Tracheal epithelial cell (primary cell): ENCODE results near the gene GPRC5C. TPM values are rescaled to one million over a fixed set of nuclear protein-coding genes. Genes with fewer than 3 reads are reported as not detected.

Source experiments
- total RNA-seq: library from RNA; depleted of rRNA; stranded (reverse); fragments of >200 nt; gene quantifications from 2 replicates; pipeline ENCODE4 v1.2.1, GENCODE V29; 2014

GPRC5C gene
- total RNA-seq, result 36.2 and 36.9 TPM in 2 replicates

GRCh38 chr17:74431568-74432423 lies at the start of gene GPRC5C:
Gene GPRC5C (plus strand): TSS chr17:74432088. CDS start chr17:74439777, 7,689 bp downstream.

GRCh38 chr17:74466111-74466827 lies 34.4 kb downstream of the GPRC5C start, which contains the start of gene CD300A:
Gene CD300A (plus strand): TSS chr17:74466634. CDS start chr17:74466704, 70 bp downstream.

Other genes starting within 250 kb of the GPRC5C start
- gene RPL38, start 228.4 kb upstream of the GPRC5C start, total RNA-seq, result 891 and 1,081 TPM in 2 replicates
- gene TTYH2, start 218.5 kb upstream of the GPRC5C start, total RNA-seq, result 0.85 and 2.2 TPM in 2 replicates
- gene DNAI2, start 157.9 kb upstream of the GPRC5C start, total RNA-seq, result not detected in 2 replicates
- gene KIF19, start 105.9 kb upstream of the GPRC5C start, total RNA-seq, result under 0.01 TPM in 1 of 2 replicates, not detected in the other
- not detected in 2 replicates for gene BTBD17, start 70.2 kb upstream of the GPRC5C start, total RNA-seq
- gene GPR142, start 64.6 kb upstream of the GPRC5C start, total RNA-seq, result not detected in 2 replicates
- not detected in 2 replicates for gene CD300A, start 34.5 kb downstream of the GPRC5C start, total RNA-seq
- not detected in 2 replicates for gene CD300LB, start 99.4 kb downstream of the GPRC5C start, total RNA-seq
- gene CD300C, start 114.0 kb downstream of the GPRC5C start, total RNA-seq, result not detected in 2 replicates
- gene CD300H, start 135.4 kb downstream of the GPRC5C start, total RNA-seq, result not detected in 2 replicates
- gene CD300LD, start 160.2 kb downstream of the GPRC5C start, total RNA-seq, result not detected in 2 replicates
- gene CD300E, start 191.7 kb downstream of the GPRC5C start, total RNA-seq, result under 0.01 TPM in 1 of 2 replicates, not detected in the other